GM10266 (cell line): ENCODE data around the gene SGIP1.

Experiments used
- DNase-seq: peaks from one replicate; pipeline ENCODE4 v3.0.0; 2012; ENCODE audit errors: extremely low spot score
- TF ChIP-seq, protein P1 (sequence below): IDR thresholded peaks from 2 replicates; pipeline ENCODE4 v1.5.1; 2012; ENCODE audit warnings: mild to moderate bottlenecking, low read depth; ENCODE audit not compliant: control insufficient read depth, insufficient read depth; ENCODE audit errors: missing control alignments

SGIP1 gene

DNA sequence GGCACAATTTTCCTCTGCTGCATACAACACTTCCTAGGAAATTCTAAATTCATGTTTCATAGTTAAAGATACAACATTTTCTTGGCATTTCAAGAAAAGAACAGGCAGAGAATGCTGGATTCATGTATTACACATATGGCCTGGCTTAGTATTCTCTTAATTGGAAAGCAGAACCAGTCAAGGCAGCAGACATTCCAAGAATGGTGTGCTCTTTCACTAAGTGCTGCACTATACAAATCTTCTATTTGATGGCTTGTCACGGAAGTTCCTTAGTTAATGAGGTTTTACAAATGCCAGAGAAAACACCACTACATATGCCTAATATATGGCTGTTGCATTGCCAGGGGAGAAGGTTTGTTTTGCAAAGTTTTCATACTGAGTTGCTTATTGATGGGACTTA is 137.5 kb downstream of the SGIP1 start:
- TF ChIP-seq, protein P1, sequence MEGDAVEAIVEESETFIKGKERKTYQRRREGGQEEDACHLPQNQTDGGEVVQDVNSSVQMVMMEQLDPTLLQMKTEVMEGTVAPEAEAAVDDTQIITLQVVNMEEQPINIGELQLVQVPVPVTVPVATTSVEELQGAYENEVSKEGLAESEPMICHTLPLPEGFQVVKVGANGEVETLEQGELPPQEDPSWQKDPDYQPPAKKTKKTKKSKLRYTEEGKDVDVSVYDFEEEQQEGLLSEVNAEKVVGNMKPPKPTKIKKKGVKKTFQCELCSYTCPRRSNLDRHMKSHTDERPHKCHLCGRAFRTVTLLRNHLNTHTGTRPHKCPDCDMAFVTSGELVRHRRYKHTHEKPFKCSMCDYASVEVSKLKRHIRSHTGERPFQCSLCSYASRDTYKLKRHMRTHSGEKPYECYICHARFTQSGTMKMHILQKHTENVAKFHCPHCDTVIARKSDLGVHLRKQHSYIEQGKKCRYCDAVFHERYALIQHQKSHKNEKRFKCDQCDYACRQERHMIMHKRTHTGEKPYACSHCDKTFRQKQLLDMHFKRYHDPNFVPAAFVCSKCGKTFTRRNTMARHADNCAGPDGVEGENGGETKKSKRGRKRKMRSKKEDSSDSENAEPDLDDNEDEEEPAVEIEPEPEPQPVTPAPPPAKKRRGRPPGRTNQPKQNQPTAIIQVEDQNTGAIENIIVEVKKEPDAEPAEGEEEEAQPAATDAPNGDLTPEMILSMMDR = no peak
- no peak for DNase-seq

DNA sequence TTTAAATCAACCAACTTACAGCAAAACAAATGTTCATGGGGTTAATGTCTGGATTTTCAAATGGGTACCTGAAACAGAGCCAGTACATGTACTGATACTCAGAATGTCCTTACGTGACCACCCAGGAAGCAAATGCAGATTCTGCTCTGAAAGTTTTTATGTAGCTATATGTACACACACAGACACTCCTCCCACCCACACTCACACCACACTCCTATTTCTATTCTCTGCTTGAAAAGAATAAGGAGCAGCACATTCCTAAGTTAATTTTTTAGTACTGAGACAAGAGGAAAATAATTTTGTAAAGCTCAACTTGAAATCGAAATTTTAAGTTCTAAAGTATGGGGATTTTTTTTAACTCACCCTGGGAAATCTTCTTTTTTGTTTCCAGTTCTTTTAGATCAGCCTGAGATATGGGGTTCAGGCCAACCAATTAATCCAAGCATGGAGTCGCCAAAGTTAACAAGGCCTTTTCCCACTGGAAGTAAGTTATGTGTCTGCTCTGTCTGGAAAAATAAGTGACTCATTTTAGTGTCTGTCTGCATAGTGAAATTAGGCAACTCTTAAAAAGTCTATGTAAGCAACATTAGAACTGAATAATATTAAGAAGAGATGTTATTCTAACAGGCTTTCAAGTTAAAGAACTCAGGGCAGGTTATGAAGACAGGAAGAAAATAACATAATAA is 142.8 kb downstream of the SGIP1 start:
- TF ChIP-seq, protein P1 = no peak
- DNase-seq = no peak

DNA sequence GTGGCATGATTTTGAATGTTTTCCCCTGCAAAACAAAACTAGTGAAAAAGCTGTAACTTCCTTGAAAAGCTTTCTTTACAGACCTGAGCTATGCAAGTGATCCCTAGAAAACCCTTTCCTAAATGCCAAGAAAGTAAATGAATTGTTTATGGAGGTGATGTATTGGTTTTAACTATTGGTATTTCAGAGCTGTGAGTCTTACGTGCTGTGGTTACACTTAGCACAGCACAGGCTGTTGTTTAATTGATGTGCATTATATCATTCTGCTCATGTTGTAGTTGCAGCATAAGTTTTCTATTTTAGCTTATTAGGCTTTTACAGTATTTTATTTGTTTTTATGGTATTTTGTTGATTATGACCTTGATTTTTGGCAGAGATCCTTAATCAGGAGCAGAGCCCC is 144.2 kb downstream of the SGIP1 start:
- TF ChIP-seq, protein P1 = no peak
- no peak for DNase-seq

DNA sequence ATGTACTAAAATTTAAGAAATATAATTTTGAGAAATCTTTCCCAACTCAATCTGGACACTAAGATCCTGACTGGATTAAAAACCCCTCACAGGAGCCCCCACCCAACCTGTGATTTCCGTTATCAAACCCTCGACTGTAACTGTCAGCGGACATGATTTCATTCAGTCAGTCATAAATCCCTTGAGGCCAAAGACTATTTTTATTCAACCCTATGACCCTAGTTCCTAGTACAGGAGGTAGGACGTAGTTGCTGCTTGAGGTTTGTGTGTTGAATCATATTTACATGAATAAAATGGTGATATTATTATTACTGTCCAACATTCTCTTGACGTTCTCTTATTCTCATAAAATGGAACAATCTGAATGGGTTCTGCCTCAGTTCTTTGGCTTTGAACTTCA is 145.2 kb downstream of the SGIP1 start:
- DNase-seq = no peak
- TF ChIP-seq, protein P1 = no peak

DNA sequence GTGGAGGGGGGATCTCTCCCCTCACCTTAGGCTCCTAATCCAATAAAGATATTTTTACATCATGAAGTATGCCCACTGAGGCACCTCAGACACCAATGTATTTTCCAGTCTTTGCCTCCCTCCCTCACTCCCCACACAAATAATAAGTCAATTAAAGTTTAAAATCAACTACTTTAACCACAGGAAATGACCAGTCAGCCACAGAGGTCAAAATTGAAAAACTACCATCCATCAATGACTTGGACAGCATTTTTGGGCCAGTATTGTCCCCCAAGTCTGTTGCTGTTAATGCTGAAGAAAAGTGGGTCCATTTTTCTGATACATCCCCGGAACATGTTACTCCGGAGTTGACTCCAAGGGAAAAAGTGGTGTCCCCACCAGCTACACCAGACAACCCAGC is 147.7 kb downstream of the SGIP1 start:
- no peak for DNase-seq
- TF ChIP-seq, protein P1 = no peak

DNA sequence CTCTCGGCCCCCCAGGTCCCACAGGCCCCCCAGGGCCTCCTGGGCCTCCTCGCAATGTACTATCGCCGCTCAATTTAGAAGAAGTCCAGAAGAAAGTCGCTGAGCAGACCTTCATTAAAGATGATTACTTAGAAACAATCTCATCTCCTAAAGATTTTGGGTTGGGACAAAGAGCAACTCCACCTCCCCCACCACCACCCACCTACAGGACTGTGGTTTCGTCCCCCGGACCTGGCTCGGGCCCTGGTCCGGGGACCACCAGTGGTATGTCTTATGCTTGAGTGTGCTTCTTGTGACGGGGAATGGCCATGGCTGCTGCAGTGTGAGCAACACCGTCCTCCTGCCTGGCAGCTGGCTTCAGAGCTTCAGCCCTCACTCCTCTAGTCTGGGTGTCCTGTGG is 148.2 kb downstream of the SGIP1 start:
- TF ChIP-seq, protein P1 = no peak
- DNase-seq = no peak

DNA sequence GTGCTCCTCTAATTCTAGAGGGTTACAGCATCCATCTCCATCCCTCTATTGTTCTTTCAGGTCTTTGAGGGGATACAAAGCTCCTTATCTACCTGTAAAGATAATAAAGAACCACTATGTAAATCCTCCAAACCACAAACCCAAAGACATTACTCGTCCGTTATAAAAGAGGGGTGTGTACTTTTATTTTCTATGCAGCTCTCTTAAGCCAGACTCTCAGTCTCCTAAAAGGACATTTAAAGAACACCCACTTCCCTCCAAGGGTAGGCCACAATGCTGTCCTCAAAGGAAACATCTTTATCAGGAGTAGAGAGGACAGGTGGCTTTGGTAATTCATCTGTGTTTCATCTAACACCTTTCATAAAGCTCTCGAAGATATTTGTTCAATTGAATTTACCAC is 150.4 kb downstream of the SGIP1 start:
- DNase-seq = no peak
- TF ChIP-seq, protein P1 = no peak
